Ectodermal cell (in vitro differentiated cells): ENCODE data around the gene NOL4L.
A peak's percentile ranks its signal among the peaks of the same experiment; 100 is the strongest.

Experiments used
- H3K27ac ChIP-seq: 2 replicates; pipeline ENCODE4 v1.7.0; 2013; ENCODE audit warnings: mild to moderate bottlenecking, low read depth, low read length; ENCODE audit not compliant: insufficient read depth, poor library complexity, severe bottlenecking
- H3K27me3 ChIP-seq: 2 replicates; pipeline ENCODE4 v1.7.0; 2013; ENCODE audit warnings: mild to moderate bottlenecking, low read length; ENCODE audit not compliant: insufficient read depth, control insufficient read depth, poor library complexity, severe bottlenecking
- H3K36me3 ChIP-seq: one replicate; pipeline ENCODE4 v1.7.0; 2013; ENCODE audit warnings: low read length; ENCODE audit not compliant: control insufficient read depth, insufficient read depth
- H3K4me1 ChIP-seq: one replicate; pipeline ENCODE4 v1.7.0; 2013; ENCODE audit warnings: low read length; ENCODE audit not compliant: control insufficient read depth, insufficient read depth
- H3K4me3 ChIP-seq: 2 replicates; pipeline ENCODE4 v1.7.0; 2013; ENCODE audit warnings: low read depth, low read length, control low read depth; ENCODE audit not compliant: insufficient read depth
- H3K9me3 ChIP-seq: 2 replicates; pipeline ENCODE4 v1.7.0; 2013; ENCODE audit warnings: mild to moderate bottlenecking, low read length, moderate library complexity; ENCODE audit not compliant: control insufficient read depth
- WGBS, 2 experiments: methylation state at CpG; one replicate each; pipeline ENCODE4 v1.1.7; 2013; ENCODE audit warnings: missing lambda C conversion rate in 2 of 2; 5-methylcytosine and 5-hydroxymethylcytosine counted together

The NOL4L gene

DNA sequence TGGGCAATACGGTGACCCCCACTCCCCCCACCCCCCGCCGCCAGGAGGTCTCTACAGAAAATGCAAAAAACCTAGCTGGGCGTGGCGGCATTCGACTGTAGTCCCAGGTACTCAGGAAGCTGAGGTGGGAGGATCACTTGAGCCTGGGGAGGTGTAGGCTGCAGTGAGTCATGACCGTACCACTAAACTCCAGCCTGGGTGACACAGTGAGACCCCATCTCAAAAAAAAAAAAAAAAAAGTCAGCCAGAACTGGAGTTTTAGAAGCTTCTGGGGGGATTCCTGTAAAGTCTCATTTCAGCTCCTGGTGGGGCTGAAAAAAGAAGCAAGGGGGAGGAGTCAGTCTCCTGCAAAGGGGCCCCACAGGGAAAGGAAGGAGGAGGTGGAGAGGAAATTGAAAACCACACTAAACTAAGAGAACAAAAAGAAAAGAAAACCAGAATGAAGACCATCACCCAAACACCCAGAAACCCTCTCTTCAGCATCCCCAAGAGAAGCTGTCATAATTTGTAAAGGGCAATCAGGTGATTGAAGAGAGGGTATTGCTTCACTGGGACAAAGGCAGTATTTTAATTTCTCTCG lies 50.4 kb downstream of the NOL4L start:
- WGBS, 2 experiments = 11 to 15% methylated on average over 8 of the region's 8 CpGs
- Histone ChIP-seq H3K4me3 (no peak overlapping the region), H3K27me3 (peaks cover 32% of the 10 kb centered on the region), H3K4me1 (peaks cover 32% of the 10 kb centered on the region), H3K27ac (no peak overlapping the region), H3K36me3 (no peaks in the 10 kb centered on the region), H3K9me3 (no peaks in the 10 kb centered on the region)

DNA sequence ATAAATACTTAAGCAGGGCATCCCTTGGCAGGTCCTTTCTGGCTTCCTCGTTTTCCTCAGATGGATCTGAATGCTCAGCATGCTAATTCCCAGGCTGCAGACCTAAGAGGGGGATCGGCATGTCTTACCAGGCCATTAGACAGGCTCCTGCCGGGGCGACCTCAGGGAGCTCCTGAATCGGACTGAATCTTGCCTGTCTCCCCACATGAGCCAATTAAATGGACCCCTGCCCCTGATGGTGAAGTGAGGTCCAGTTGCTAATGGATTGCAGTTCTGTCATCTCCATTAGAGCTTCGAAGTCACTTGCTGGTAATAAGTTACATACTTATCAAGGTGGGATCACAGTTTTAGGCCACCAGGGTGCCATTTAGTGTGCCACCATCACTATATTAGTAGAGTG lies 51.4 kb downstream of the NOL4L start:
- H3K27me3 ChIP-seq = peaks cover 24% of the 10 kb centered on the region
- H3K4me1 ChIP-seq = peaks cover 37% of the 10 kb centered on the region
- WGBS, 2 experiments = 84 to 87% methylated on average over 6 of the region's 6 CpGs
- no peak overlapping the region for H3K27ac ChIP-seq
- no peak overlapping the region for H3K4me3 ChIP-seq
- H3K9me3 ChIP-seq = no peaks in the 10 kb centered on the region
- no peaks in the 10 kb centered on the region for H3K36me3 ChIP-seq

DNA sequence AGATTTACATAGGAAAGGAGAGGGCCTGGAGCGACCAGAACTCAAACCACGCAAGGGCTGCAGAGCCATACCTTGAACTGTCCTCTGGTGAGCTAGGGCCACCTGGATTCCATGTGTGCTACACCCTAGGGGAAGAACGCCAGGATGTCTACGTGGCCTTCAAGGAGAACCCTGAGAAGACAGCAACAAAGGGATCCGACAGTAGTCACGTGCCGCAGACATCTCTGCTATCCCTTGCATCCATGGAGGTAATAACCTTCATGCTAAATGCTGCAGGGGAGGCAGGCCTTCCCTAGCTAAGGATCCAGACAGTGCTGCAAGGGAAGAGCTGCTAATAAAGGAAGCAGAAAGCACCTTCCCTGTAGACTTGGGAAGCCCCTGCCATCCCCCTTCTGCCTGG lies 52.9 kb downstream of the NOL4L start:
- no peak overlapping the region for H3K4me3 ChIP-seq
- H3K9me3 ChIP-seq = no peaks in the 10 kb centered on the region
- H3K4me1 ChIP-seq = peaks cover 48% of the 10 kb centered on the region
- H3K36me3 ChIP-seq = no peaks in the 10 kb centered on the region
- H3K27me3 ChIP-seq = peaks cover 9% of the 10 kb centered on the region
- no peak overlapping the region for H3K27ac ChIP-seq
- 92 to 93% methylated on average over 7 of the region's 7 CpGs for WGBS, 2 experiments

DNA sequence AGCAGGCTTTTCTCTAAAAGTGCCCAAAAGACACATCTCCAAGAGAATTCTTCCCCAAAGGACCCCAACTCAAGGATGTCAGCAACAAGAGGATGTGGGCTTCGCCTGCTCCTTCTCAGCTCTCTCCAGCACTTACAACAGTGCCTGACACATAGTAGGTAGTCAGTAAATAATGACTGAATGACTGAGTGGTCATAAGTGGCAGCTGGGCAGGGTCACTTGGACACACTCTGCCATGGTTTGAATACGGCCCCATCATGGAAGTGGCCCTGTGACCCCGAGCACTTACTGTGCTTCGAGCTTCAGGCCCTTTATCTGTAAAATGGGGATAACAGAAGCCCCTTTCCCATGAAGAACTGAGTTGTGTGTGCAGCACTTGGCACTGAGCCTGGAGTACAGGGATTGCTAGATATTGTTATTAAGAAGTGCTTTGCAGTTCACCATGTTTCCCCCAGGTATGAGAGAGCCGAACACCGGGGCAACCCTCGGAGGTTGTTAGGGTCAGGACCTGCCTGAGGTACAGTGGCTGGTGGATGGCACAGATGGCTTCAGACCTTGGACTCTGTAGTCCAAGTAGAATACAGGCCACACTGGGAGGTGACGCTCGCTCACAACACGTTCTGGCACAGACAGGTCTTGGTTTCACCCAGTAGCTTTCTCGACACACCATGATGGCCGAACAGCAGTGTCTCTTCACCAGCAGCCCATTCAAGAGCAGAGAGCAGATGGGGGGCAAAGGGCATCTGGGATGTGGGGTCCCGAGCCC lies 56.0 kb downstream of the NOL4L start:
- H3K9me3 ChIP-seq = no peaks in the 10 kb centered on the region
- no peak overlapping the region for H3K27ac ChIP-seq
- peaks cover 41% of the 10 kb centered on the region for H3K4me1 ChIP-seq
- H3K36me3 ChIP-seq = no peaks in the 10 kb centered on the region
- no peak overlapping the region for H3K4me3 ChIP-seq
- no peaks in the 10 kb centered on the region for H3K27me3 ChIP-seq
- 95 to 96% methylated on average over 13 of the region's 13 CpGs for WGBS, 2 experiments

DNA sequence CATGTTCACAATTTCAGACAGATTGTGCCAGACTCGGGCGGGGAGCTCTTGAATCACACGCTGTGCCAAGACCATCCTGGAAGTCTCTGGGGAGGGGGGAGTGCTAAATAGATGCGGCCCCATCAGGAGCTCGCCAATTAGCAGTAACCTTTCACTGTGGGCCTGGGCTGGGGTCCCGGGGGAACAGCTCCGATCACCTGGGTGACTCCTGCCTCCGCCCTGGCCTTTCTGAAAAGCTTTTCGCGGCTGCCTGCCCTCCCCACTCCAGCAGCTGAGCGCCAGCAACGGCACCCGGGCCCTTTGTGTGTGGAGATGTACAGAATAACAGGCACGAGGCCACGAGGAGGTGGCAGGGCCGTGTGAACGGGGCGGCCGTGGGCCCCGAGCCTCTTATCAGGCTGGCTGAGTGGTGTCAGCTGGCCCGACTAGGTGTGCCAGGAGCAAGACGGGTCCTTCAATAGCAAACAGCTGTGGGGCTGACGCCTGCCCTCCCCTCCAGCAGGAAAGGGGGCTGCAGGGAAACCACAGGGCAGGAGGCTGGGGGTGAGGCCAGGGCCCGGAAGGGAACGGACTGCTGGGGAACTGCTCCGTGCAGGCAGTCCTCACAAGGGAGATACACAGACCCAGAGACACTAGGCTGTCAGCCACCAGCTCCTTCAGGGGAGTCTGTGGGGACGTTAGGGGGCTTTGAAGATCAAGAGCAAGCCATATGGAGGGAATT lies 56.8 kb downstream of the NOL4L start:
- WGBS, 2 experiments = 67 to 68% methylated on average over 27 of the region's 27 CpGs
- Histone ChIP-seq H3K36me3 (no peaks in the 10 kb centered on the region), H3K4me1 (peaks cover 44% of the 10 kb centered on the region), H3K4me3 (no peak overlapping the region), H3K9me3 (no peaks in the 10 kb centered on the region), H3K27ac (no peak overlapping the region), H3K27me3 (no peaks in the 10 kb centered on the region)

DNA sequence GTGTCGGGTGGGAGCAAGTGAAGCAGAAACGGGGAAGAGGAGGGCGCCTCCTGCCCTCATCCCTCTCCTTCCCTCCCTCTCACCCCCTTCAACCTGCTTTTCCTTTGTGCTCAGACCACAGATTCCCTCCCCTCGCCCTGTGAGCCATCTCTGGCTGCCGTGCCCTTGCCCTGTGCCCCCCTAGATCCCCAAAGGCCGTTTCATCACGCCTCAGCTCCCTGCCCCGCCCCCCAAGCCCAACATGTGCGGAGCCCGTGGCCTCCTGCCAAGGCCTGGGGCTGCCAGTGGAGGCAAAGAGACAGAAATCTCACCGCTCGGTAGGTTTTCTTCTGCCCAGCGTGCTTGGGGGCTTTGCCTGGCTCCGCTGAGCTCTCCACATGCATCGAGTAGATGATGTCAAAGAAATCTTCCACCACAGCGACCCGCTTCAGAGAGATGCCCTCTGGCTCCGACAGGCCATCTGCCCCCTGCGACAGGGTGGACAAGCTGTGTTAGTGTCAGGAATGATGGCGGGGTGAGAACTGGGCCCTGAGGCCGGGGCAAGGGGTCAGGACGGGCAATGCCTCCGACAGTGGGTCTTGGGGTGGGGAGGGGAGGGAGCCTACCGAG lies 57.6 kb downstream of the NOL4L start:
- Histone ChIP-seq H3K27me3 (no peaks in the 10 kb centered on the region), H3K9me3 (no peaks in the 10 kb centered on the region), H3K4me3 (no peak overlapping the region), H3K27ac (peak overlapping the region; percentile 73), H3K4me1 (peaks cover 49% of the 10 kb centered on the region), H3K36me3 (no peaks in the 10 kb centered on the region)
- WGBS, 2 experiments = 52 to 60% methylated on average over 24 of the region's 24 CpGs

DNA sequence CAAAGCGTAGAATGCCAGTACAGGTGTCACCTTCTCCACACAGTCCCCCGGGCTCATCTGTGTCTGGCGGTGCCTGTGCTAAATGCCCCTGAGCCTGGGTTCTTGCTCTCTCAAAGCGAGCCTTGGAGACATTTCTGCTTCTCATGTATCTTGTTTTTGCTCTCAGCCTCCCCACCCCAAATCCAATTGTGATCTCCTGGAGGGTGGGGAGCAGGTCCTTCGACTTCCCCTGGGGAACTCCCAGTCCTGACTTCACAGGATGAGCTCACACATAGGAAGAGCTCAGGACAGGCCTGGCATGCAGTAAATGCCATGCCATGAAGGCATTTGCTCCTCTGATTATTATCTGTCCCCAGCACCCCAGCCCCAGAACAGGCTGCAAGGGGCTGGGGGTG lies 58.1 kb downstream of the NOL4L start:
- Histone ChIP-seq H3K27me3 (no peaks in the 10 kb centered on the region), H3K9me3 (no peaks in the 10 kb centered on the region), H3K4me3 (no peak overlapping the region), H3K4me1 (peaks cover 52% of the 10 kb centered on the region), H3K27ac (peak overlapping the region; percentile 73), H3K36me3 (no peaks in the 10 kb centered on the region)
- 89 to 95% methylated on average over 5 of the region's 5 CpGs for WGBS, 2 experiments

DNA sequence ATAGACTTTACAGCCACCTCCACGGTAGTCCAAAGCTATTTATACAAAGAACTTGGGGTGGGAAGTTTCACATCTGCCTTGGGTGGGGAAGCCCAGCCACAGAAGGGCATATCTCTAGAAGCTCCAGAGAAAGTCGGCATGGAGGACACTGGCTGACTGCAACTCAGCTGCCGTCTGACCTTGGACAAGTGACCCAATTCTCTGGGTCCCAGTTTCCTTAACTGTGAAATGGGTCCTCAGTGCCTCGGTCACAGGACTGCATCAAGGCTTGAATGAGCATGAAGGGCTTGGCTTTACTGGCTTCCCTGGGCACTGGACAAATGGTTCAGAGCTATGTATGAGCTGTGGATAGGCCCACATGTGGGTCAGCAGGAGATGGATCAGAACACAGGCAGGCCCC lies 58.6 kb downstream of the NOL4L start:
- Histone ChIP-seq H3K27ac (no peak overlapping the region), H3K4me1 (peaks cover 52% of the 10 kb centered on the region)
- 81% methylated on average over 4 of the region's 4 CpGs for whole genome bisulfite sequencing, 2 experiments

DNA sequence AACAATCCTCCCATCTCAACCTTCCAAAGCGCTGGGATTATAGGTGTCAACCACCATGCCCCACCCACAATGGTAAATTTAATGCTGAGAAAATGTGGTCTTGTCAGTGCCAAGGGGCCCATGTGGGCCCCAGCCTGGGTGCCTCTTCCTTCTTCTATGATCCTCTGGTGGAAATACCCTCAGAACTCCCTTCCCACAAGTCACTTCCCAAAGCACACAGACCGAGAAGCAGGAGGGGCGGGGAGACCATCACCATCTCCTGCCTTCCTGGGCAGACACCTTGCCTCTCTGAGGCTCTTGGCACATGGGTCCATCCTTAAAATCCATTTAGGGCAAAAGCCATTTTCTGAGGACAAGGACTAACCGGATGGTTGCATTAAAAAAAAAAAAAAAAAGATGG lies 59.0 kb downstream of the NOL4L start:
- H3K4me1 ChIP-seq = peaks cover 52% of the 10 kb centered on the region
- WGBS, 2 experiments = 95 to 97% methylated on average over 4 of the region's 4 CpGs
- H3K36me3 ChIP-seq = no peaks in the 10 kb centered on the region
- H3K4me3 ChIP-seq = no peak overlapping the region
- no peak overlapping the region for H3K27ac ChIP-seq
- H3K9me3 ChIP-seq = no peaks in the 10 kb centered on the region
- no peaks in the 10 kb centered on the region for H3K27me3 ChIP-seq

More for the DNA sequence above, 58.6 kb downstream of the NOL4L start:
- Histone ChIP-seq H3K4me3 (no peak overlapping the region), H3K36me3 (no peaks in the 10 kb centered on the region), H3K27me3 (no peaks in the 10 kb centered on the region), H3K9me3 (no peaks in the 10 kb centered on the region)
